Gastrocnemius medialis (tissue), 4 donors: ENCODE measurements around the gene TRIP10. TPM values are rescaled to one million over a fixed set of nuclear protein-coding genes. Genes with fewer than 3 reads are reported as not detected.

Experiments
- ATAC-seq, 2 donors: fragments of 150-250 bp; one replicate each; pipeline ENCODE4 v1.9.1; 2016
- DNase-seq, 2 donors: peaks; one replicate each; pipeline ENCODE4 v3.0.0-alpha.2; 2019
- H3K27ac ChIP-seq, 4 donors: fragments of 200-600 bp; sonication (generic); 1 replicate in 1 of 4; 2 replicates in 3 of 4; pipeline ENCODE4 v1.5.1; 2016 to 2018; ENCODE audit warnings: mild to moderate bottlenecking in 2 of 4, moderate library complexity in 1 of 4
- H3K27me3 ChIP-seq, 3 donors: fragments of 200-600 bp; sonication (generic) in 2 of 3; 1 replicate in 1 of 3; 2 replicates in 2 of 3; pipeline versions ENCODE4 v1.5.1 to v1.6.0; 2016 to 2019; ENCODE audit warnings: mild to moderate bottlenecking in 1 of 3, moderate library complexity in 1 of 3
- H3K36me3 ChIP-seq, 2 donors: fragments of 200-600 bp; sonication (generic) in 1 of 2; one replicate each; pipeline ENCODE4 v1.5.1; 2017 to 2018
- H3K4me1 ChIP-seq, 2 donors: fragments of 200-600 bp; sonication (generic) in 1 of 2; one replicate each; pipeline ENCODE4 v1.5.1; 2016 to 2017; ENCODE audit warnings: mild to moderate bottlenecking in 2 of 2
- H3K4me3 ChIP-seq, 4 donors: fragments of 200-600 bp; sonication (generic) in 3 of 4; 1 replicate in 1 of 4; 2 replicates in 3 of 4; pipeline ENCODE4 v1.5.1; 2016 to 2019; ENCODE audit warnings: mild to moderate bottlenecking in 2 of 4
- H3K9me3 ChIP-seq, 3 donors: fragments of 200-600 bp; sonication (generic) in 2 of 3; 1 replicate in 1 of 3; 2 replicates in 2 of 3; pipeline ENCODE4 v1.5.1; 2016 to 2019
- POLR2A ChIP-seq, 2 donors: fragments of 450-650 bp; IDR thresholded peaks; one replicate each; pipeline ENCODE4 v1.6.1; 2017; ENCODE audit warnings: antibody characterized with exemption in 2 of 2, mild to moderate bottlenecking in 2 of 2, moderate library complexity in 2 of 2
- in situ Hi-C, 4 donors: fragments of 200-750 bp; cut with MboI; loops; one replicate each; pipeline versions ENCODE4 v1.15.0 to v1.8.0; 2017; ENCODE audit warnings: low sequenced_read_pairs in 4 of 4
- intact Hi-C: fragments of 100-400 bp; cut with DNase I; formaldehyde crosslinking; loops from one replicate; pipeline ENCODE4 v1.15.1; 2023; ENCODE audit warnings: low total_unique reads
- total RNA-seq, 4 donors: library from RNA; depleted of rRNA; stranded (reverse); fragments of >200 nt; gene quantifications; one replicate each; pipeline versions ENCODE4 v1.1.0 to v1.2.3, GENCODE V29; 2016
- TF ChIP-seq, protein P1 (sequence below), 5 experiments: fragments of 450-650 bp in 3 of 5; fragments of 200-600 bp in 2 of 5; sonication (generic) in 2 of 5; IDR thresholded peaks in 4 of 5; conservative IDR thresholded peaks in 1 of 5; 1 replicate in 4 of 5; 2 replicates in 1 of 5; pipeline ENCODE4 v1.5.1; 2016 to 2019; ENCODE audit warnings: antibody characterized with exemption in 5 of 5, mild to moderate bottlenecking in 3 of 5, moderate library complexity in 3 of 5

TRIP10 gene
- total RNA-seq, 4 donors from 2014 or later: 130 to 237 (median 178) TPM

DNA sequence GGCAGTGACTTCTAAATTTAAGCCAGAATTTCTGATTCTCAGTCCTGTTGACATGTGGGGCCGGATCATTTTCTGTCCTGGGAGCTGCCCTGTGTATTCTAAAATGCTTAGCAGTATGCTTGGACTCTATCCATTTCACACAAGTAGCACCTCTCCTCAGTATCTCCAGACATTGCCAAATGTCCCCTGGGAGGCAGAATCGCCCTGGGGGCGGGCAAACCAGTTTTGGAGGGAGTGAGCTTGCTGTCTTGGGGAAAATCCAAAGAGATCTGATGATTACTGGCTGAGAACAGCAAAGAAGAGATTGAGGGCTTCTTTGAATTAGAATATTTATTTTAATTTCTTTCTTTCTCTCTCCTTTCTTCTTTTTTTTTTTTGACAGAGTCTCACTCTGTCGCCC lies 49.4 kb downstream of the TRIP10 start:
- Histone ChIP-seq H3K27me3 (no peaks in the 10 kb centered on the region), H3K36me3 (no peaks in the 10 kb centered on the region), H3K4me3 (no peak overlapping the region), H3K9me3 (no peaks in the 10 kb centered on the region), H3K27ac (no peak overlapping the region), H3K4me1 (no peaks in the 10 kb centered on the region)
- intact Hi-C loops: no loop called here
- DNase-seq (no peak), ATAC-seq (no peak)
- in situ Hi-C loops: no loop called here
- TF ChIP-seq POLR2A (IDR thresholded peaks at IDR 0.05): no peak
- TF ChIP-seq, protein P1, sequence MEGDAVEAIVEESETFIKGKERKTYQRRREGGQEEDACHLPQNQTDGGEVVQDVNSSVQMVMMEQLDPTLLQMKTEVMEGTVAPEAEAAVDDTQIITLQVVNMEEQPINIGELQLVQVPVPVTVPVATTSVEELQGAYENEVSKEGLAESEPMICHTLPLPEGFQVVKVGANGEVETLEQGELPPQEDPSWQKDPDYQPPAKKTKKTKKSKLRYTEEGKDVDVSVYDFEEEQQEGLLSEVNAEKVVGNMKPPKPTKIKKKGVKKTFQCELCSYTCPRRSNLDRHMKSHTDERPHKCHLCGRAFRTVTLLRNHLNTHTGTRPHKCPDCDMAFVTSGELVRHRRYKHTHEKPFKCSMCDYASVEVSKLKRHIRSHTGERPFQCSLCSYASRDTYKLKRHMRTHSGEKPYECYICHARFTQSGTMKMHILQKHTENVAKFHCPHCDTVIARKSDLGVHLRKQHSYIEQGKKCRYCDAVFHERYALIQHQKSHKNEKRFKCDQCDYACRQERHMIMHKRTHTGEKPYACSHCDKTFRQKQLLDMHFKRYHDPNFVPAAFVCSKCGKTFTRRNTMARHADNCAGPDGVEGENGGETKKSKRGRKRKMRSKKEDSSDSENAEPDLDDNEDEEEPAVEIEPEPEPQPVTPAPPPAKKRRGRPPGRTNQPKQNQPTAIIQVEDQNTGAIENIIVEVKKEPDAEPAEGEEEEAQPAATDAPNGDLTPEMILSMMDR (IDR thresholded peaks at IDR 0.05 in 4 of 5, conservative IDR thresholded peaks at IDR 0.05 in 1 of 5): no peak

DNA sequence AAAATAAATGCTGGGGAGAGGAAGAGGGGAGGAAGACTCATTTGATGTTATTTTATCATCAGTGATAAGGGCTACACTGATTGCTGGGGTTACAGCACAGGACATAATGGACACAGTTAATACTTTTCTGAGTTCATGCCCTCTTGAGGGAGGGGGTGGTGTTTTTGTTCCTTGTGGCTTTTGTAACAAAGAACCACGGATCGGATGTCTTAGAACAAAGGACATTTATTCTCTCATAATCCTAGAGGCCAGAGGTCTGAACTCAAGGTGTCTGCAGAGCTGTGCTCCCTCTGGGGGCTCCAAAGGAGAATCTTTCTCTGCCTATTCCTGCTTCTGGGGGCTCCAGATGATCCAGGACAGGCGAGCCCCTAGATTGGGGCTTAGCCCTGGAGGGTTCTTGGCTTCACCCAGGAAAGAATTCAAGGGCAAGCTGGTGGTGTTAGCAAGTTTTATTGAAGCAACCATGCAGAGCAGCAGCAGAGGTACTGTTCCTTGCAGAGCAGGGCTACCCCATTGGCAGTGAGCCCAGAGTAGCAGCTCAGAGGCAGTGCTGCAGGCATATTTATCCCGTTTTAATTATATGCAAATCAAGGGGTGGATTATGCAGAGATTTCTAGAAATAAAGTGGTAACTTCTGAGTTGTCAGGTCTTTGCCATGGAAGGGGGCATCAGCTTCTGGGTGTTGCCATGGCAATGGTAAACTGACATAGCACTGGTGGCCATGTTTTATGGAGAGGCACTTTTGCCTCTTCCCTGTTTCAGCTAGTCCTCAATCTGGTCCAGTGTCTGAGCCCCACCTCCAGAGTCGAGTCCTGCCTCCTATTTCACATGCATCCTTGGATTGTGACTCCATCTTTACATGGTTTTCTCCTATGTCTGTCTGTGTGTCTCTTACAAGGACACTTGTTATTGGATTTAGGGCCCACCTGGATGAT lies 51.0 kb downstream of the TRIP10 start:
- ATAC-seq (no peak), DNase-seq (no peak)
- Histone ChIP-seq H3K4me3 (no peak overlapping the region), H3K36me3 (no peaks in the 10 kb centered on the region), H3K4me1 (no peaks in the 10 kb centered on the region), H3K27ac (no peak overlapping the region), H3K27me3 (no peaks in the 10 kb centered on the region), H3K9me3 (peaks cover 0 to 9% (median 0%) of the 10 kb centered on the region in 3 donors)
- intact Hi-C loops (no loop called here), in situ Hi-C loops (no loop called here)
- TF ChIP-seq, protein P1 (IDR thresholded peaks at IDR 0.05 in 4 of 5, conservative IDR thresholded peaks at IDR 0.05 in 1 of 5): no peak
- TF ChIP-seq POLR2A (IDR thresholded peaks at IDR 0.05): no peak

DNA sequence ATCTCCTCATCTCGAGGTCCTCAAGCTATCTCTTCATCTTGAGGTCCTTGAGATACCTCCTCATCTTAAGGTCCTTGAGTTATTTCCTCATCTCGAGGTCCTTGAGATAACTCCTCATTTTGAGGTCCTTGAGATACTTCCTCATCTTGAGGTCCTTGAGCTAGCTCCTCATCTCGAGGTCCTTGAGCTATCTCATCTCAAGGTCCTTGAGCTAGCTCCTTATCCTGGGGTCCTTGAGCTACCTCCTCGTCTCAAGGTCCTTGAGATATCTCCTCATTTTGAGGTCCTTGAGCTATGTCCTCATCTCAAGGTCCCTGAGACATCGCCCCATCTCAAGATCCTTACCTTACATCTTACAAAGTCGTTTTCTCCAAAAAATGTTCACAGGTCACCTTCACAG lies 51.8 kb downstream of the TRIP10 start:
- no peak overlapping the region for H3K27ac ChIP-seq
- DNase-seq (no peak), ATAC-seq (no peak)
- intact Hi-C loops (no loop called here), in situ Hi-C loops (no loop called here)
- peaks cover 0 to 9% (median 0%) of the 10 kb centered on the region in 3 donors for H3K9me3 ChIP-seq
- H3K4me3 ChIP-seq: no peak overlapping the region
- H3K27me3 ChIP-seq: no peaks in the 10 kb centered on the region
- no peaks in the 10 kb centered on the region for H3K36me3 ChIP-seq
- no peaks in the 10 kb centered on the region for H3K4me1 ChIP-seq
- TF ChIP-seq, protein P1 (IDR thresholded peaks at IDR 0.05 in 4 of 5, conservative IDR thresholded peaks at IDR 0.05 in 1 of 5): no peak
- TF ChIP-seq POLR2A (IDR thresholded peaks at IDR 0.05): no peak

DNA sequence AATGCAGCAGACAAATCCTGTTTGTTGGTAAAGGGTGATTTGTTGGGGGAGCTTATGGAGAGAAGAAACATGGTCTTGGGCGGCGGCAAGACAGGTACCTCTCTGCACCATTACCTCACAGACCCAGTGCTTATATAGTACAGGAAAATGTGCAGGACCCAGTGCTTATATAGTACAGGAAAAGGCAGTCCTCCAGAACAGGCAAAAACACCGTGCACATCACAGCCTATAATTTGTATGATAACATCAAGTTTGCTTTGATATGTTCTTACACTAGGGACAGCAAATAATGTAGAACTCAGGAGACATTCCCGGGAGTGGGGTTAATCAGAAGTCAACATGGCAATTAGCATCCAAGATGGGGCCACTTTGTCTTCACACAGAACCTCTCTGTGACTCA lies 53.9 kb downstream of the TRIP10 start:
- no peak overlapping the region for H3K27ac ChIP-seq
- in situ Hi-C loops (no loop called here), intact Hi-C loops (no loop called here)
- TF ChIP-seq, protein P1 (IDR thresholded peaks at IDR 0.05 in 4 of 5, conservative IDR thresholded peaks at IDR 0.05 in 1 of 5): no peak
- no peak for TF ChIP-seq POLR2A (IDR thresholded peaks at IDR 0.05)
- H3K9me3 ChIP-seq: peaks cover 0 to 9% (median 0%) of the 10 kb centered on the region in 3 donors
- no peaks in the 10 kb centered on the region for H3K27me3 ChIP-seq
- no peak for DNase-seq
- H3K4me1 ChIP-seq: no peaks in the 10 kb centered on the region
- no peaks in the 10 kb centered on the region for H3K36me3 ChIP-seq
- ATAC-seq: no peak
- H3K4me3 ChIP-seq: no peak overlapping the region
